SJSA1 (cell line): ENCODE measurements around the gene PAM. TPM values are rescaled to one million over a fixed set of nuclear protein-coding genes. Genes with fewer than 3 reads are reported as not detected.
A peak's percentile ranks its signal among the peaks of the same experiment; 100 is the strongest.
"Not testable (repeated sequence)": the region's sequence is repeated elsewhere in the genome, so short reads cannot be mapped to it uniquely, and the experiment has no call there.

Experiments used
- DNase-seq, 2 experiments: peaks; one replicate each; pipeline ENCODE4 v3.0.0-alpha.2; 2015 to 2020; ENCODE audit warnings: low spot score in 2 of 2, low read depth in 1 of 2
- H3K27ac ChIP-seq: fragments of 250-450 bp; sonication (Bioruptor Pico); 2 replicates; pipeline ENCODE4 v1.5.1; 2020; ENCODE audit warnings: mild to moderate bottlenecking, moderate library complexity
- H3K27me3 ChIP-seq: fragments of 250-450 bp; sonication (Bioruptor Pico); replicated peaks from 2 replicates; pipeline ENCODE4 v1.5.1; 2020; ENCODE audit warnings: mild to moderate bottlenecking, moderate library complexity
- H3K36me3 ChIP-seq: fragments of 250-450 bp; sonication (Bioruptor Pico); 2 replicates; pipeline ENCODE4 v1.5.1; 2020; ENCODE audit warnings: mild to moderate bottlenecking
- H3K4me1 ChIP-seq: fragments of 250-450 bp; sonication (Bioruptor Pico); replicated peaks from 2 replicates; pipeline ENCODE4 v1.6.1; 2021; ENCODE audit warnings: mild to moderate bottlenecking
- H3K4me3 ChIP-seq: fragments of 250-450 bp; sonication (Bioruptor Pico); 2 replicates; pipeline ENCODE4 v1.5.1; 2020; ENCODE audit warnings: mild to moderate bottlenecking
- H3K9me3 ChIP-seq: fragments of 250-450 bp; sonication (Bioruptor Pico); replicated peaks from 2 replicates; pipeline ENCODE4 v1.5.1; 2020; ENCODE audit warnings: mild to moderate bottlenecking
- total RNA-seq: library from RNA; depleted of rRNA; stranded (reverse); fragments of >200 nt; shearing (Covaris generic); gene quantifications from 2 replicates; pipeline ENCODE4 v1.2.3, GENCODE V29; 2014

Gene PAM
- total RNA-seq, 1 experiment from 2014 or later: 420 TPM

DNA sequence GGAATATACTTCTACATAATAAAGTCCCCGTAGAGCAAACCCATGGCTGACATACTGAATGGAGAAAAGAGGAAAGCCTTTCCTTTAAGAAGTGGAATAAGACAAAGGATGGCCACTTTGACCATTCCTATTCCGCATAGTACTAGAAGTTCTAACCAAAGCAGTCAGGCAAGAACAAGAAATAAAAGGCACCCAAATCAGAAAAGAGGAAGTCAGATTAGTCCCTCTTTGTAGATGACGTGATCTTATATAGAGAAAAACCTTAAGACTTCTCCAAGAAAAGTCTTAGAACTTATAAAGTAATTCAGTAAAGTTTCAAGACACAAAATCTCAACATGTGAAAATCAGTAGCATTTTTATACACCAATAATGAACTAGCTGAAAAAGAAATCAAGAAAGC, 231.0 kb downstream of the PAM start:
- no peak for DNase-seq
- peaks cover 3% of the 10 kb centered on the region; the same call in 1 of the 2 replicates for H3K9me3 ChIP-seq
- H3K4me1 ChIP-seq: no peaks in the 10 kb centered on the region
- no peak overlapping the region for H3K4me3 ChIP-seq
- H3K36me3 ChIP-seq: peaks cover 13% of the 10 kb centered on the region
- no peaks in the 10 kb centered on the region for H3K27me3 ChIP-seq
- no peak overlapping the region for H3K27ac ChIP-seq

DNA sequence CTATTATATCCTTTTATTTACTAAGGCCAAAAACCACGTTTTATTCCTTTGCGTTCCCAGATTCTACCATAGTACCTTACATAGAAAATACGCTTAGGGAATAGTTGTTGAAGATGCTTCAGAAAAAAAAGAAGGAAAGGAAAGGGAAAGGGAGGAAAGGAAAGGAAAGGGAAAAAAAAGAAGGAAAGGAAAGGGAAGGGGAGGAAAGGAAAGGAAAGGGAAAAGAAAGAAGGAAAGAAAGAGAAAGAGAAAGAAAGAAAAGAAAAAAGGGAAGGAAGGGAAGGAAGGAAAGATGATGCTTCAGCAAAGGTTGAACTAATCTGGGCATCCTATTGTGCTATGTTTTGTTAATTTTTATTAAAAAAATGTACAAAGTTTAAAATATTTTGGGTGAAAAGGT, 233.4 kb downstream of the PAM start:
- no peaks in the 10 kb centered on the region for H3K27me3 ChIP-seq
- peaks cover 3% of the 10 kb centered on the region; the same call in 1 of the 2 replicates for H3K36me3 ChIP-seq
- no peak for DNase-seq
- no peaks in the 10 kb centered on the region for H3K9me3 ChIP-seq
- H3K27ac ChIP-seq: no peak overlapping the region
- no peak overlapping the region for H3K4me3 ChIP-seq
- no peaks in the 10 kb centered on the region for H3K4me1 ChIP-seq

DNA sequence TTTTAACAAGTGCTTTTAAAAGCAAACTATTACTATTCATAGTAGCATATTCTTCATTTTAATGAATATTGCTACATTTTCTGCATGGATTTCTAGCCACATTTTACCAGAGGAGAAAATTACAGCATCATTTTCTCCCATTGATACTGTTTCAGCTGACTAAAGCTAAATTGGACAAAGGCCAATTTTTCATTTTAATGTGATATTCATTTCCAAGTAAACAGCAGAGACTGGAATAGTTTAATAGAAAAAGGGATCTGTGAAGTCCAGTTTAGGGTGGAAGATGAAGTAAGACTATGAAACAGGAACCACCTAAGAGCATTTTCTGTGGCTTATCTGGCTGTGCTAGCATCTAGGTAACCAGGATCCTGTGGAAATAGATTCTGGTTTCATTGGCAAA, 236.7 kb downstream of the PAM start:
- Histone ChIP-seq H3K4me3 (no peak overlapping the region), H3K4me1 (no peaks in the 10 kb centered on the region), H3K27ac (no peak overlapping the region), H3K27me3 (no peaks in the 10 kb centered on the region), H3K9me3 (no peaks in the 10 kb centered on the region), H3K36me3 (no peaks in the 10 kb centered on the region)
- DNase-seq: no peak

DNA sequence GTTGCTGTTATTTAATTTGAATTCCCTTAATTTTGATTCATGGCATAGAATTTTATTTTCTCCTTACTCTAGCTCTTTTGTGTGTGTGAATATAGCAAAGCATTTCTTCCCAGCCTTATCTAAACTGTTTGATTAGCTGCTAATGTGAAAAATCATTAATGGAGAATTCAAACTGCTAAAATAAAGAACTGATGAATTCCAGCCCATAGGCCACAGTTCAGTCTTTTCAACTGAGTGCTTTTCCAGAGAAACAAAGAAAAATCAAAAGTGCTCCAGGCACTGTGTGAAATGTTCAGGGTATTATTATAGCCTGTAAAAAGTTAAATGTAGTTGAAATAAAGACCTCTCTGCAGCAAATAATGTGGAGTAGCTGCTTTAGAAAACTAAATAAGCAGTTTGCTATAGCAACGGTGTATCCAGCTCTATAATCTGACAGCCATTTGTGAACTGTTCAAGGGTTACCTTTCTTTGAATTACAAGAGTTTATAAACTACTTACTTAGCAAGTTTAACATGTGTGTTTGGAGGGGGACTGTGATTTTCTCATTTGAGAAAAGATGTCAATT, 241.0 kb downstream of the PAM start:
- no peak overlapping the region for H3K27ac ChIP-seq
- no peak overlapping the region for H3K4me3 ChIP-seq
- no peak for DNase-seq
- H3K27me3 ChIP-seq: no peaks in the 10 kb centered on the region
- H3K36me3 ChIP-seq: no peaks in the 10 kb centered on the region
- no peaks in the 10 kb centered on the region for H3K4me1 ChIP-seq
- no peaks in the 10 kb centered on the region for H3K9me3 ChIP-seq

DNA sequence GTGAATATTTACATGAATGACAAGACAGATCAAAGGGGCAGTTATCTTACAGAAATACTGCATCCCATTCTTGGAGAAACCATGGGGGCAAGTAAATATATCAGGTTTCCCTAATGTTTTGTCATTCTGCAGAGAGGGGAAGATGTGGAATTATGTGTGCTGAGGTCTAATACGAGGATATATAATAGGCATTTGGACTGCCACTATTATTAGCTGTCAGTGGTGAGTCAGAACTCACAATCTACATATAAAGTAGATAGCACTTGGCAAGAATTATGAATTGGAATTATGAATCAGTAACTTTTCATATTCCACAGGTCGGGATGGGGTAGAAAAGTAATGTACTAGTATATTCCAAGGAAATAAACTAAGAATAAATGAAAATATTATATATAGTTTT, 243.1 kb downstream of the PAM start:
- no peaks in the 10 kb centered on the region for H3K27me3 ChIP-seq
- no peak overlapping the region for H3K4me3 ChIP-seq
- no peaks in the 10 kb centered on the region for H3K4me1 ChIP-seq
- DNase-seq: no peak
- H3K9me3 ChIP-seq: no peaks in the 10 kb centered on the region
- no peak overlapping the region for H3K27ac ChIP-seq
- H3K36me3 ChIP-seq: peaks cover 3% of the 10 kb centered on the region

DNA sequence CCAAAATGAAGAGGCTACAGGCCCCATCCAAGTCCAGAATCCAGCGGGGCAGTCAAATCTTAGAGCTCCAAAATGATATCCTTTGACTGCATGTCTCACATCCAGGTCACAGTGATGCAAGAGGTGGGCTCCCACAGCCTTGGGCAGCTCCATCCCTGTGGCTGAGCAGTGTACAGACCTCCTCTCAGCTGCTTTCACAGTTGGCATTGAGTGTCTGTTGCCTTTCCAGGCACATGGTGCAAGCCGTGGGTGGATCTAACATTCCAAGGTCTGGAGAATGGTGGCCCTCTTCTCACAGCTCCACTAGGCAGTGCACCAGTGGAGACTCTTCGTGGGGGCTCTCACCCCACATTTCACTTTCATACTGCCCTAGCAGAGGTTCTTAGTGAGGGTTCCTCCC, 244.1 kb downstream of the PAM start:
- Histone ChIP-seq H3K4me1 (no peaks in the 10 kb centered on the region), H3K4me3 (no peak overlapping the region), H3K36me3 (peaks cover 3% of the 10 kb centered on the region), H3K27ac (no peak overlapping the region), H3K27me3 (no peaks in the 10 kb centered on the region), H3K9me3 (no peaks in the 10 kb centered on the region)
- no peak for DNase-seq

DNA sequence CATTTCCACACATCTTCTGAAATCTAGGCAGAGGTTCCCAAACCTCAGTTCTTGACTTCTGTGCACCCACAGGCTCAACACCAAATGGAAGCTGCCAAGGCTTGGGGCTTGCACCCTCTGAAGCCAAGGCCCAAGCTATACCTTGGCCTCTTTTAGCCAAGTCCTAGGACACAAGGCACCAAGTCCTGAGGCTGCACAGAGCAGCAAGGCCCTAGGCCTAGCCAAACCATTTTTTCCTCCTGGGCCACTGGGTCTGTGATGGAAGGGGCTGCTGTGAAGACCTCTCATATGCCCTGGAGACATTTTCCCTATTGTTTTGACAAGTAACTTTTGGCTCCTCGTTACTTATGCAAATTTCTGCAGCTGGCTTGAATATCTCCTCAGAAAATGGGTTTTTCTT, 244.5 kb downstream of the PAM start:
- not testable (repeated sequence) for H3K9me3 ChIP-seq, H3K36me3 ChIP-seq, H3K27me3 ChIP-seq, H3K4me1 ChIP-seq, DNase-seq, H3K27ac ChIP-seq, H3K4me3 ChIP-seq

DNA sequence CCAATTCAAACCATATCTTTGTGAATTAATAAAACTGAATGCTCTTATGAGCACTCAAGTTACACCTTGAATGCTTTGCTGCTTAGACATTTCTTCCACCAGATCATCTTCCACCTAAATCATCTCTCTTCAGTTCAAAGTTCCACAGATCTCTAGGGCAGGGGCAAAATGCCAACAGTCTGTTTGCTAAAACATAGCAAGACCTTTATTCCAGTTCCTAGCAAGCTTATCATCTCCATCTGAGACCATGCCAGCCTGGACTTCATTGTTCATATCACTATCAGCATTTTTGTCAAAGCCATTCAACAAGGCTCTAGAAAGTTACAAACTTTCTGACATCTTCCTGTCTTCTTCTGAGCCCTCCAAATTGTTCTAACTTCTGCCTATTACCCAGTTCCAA, 245.0 kb downstream of the PAM start:
- peaks cover 7% of the 10 kb centered on the region for H3K36me3 ChIP-seq
- no peak for DNase-seq
- H3K9me3 ChIP-seq: no peaks in the 10 kb centered on the region
- no peak overlapping the region for H3K27ac ChIP-seq
- H3K27me3 ChIP-seq: no peaks in the 10 kb centered on the region
- no peak overlapping the region for H3K4me3 ChIP-seq
- no peaks in the 10 kb centered on the region for H3K4me1 ChIP-seq

DNA sequence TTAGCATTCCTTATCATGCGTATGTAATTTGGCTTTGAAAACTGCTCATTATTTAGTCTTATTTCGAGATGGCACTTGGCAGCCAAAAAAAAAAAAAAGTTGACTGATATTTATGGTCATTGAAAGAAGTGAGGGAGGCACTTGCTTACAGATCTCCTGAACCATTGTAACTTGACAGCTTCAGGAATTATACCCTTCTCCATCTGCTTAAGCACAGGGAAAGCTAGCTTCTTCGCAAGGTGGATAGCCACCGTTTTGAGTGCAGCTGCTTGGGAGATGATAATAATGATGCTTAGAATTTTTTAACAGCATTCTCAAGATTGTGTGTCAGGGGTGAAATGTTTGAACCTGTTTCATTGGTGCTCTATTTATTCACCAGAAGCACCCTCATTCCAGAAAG, 248.8 kb downstream of the PAM start:
- H3K27me3 ChIP-seq: no peaks in the 10 kb centered on the region

DNA sequence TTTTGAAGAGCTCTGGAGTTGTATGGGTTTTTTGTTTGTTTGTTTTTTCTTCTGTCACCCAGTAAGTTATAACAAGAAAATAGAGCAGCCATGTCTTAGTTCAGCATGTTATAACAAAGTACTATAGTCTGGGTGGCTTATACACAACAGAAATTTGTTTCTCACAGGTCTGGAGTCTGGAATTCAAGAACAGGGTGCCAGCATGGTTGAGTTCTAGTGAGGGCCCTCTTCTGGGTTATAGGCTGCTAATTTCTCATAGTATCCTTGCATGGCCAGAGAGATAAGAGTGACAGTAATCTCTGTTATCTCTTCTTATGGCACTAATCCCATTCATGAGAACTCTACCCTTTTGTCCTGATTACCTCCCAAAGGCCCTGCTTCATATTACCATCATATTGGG, 250.2 kb downstream of the PAM start:
- no peaks in the 10 kb centered on the region; the same call in 1 of the 2 replicates for H3K4me1 ChIP-seq
- H3K27ac ChIP-seq: no peak overlapping the region
- no peak for DNase-seq
- H3K4me3 ChIP-seq: no peak overlapping the region
- H3K36me3 ChIP-seq: peaks cover 23% of the 10 kb centered on the region
- no peaks in the 10 kb centered on the region for H3K27me3 ChIP-seq
- no peaks in the 10 kb centered on the region for H3K9me3 ChIP-seq

More for the DNA sequence above, 248.8 kb downstream of the PAM start:
- H3K4me1 ChIP-seq: no peaks in the 10 kb centered on the region
- no peak overlapping the region for H3K4me3 ChIP-seq
- no peaks in the 10 kb centered on the region for H3K9me3 ChIP-seq
- peaks cover 16% of the 10 kb centered on the region for H3K36me3 ChIP-seq
- H3K27ac ChIP-seq: no peak overlapping the region
- DNase-seq: no peak

DNA sequence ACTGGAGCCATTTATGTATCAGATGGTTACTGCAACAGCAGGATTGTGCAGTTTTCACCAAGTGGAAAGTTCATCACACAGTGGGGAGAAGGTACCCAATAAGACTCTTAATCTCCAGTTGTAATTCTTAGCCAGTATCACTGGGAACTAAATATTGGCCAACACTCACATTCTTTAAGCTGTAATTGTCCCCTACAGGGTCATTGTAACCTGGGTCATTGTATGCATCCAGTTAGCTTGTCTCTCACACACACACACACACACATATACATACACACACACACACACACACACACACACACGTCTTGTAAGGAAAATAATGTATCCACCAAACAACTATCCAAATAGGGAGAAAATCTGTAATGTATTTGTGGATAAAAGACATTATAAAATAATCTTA, 251.8 kb downstream of the PAM start:
- Histone ChIP-seq H3K27me3 (no peaks in the 10 kb centered on the region), H3K36me3 (peaks cover 33% of the 10 kb centered on the region), H3K4me1 (no peaks in the 10 kb centered on the region; the same call in 1 of the 2 replicates), H3K27ac (no peak overlapping the region), H3K4me3 (no peak overlapping the region), H3K9me3 (no peaks in the 10 kb centered on the region)
- DNase-seq: no peak

DNA sequence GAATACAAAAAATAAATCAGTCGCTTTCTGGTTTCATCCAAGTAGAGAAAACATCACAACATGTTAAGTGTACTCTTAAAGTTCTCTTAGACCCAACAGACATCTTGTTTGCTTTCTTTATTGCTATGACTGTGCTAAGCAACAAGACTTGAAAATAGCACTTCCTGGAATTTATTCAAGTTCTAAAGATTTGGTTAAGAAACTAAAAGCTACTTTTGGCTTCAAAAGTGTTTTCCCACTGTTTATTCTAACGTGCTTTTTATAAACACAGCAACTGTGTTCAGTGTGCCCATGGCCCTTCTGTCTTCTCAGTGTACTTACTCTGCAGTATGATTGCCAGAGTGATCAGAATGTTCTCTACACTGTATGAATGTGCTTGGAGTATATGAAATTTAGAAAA, 255.1 kb downstream of the PAM start:
- no peak overlapping the region for H3K27ac ChIP-seq
- no peaks in the 10 kb centered on the region; the same call in 1 of the 2 replicates for H3K4me1 ChIP-seq
- no peaks in the 10 kb centered on the region for H3K27me3 ChIP-seq
- DNase-seq: peak in 1 of 2 experiments; percentile 21
- no peaks in the 10 kb centered on the region for H3K9me3 ChIP-seq
- H3K4me3 ChIP-seq: no peak overlapping the region
- peaks cover 35% of the 10 kb centered on the region for H3K36me3 ChIP-seq

DNA sequence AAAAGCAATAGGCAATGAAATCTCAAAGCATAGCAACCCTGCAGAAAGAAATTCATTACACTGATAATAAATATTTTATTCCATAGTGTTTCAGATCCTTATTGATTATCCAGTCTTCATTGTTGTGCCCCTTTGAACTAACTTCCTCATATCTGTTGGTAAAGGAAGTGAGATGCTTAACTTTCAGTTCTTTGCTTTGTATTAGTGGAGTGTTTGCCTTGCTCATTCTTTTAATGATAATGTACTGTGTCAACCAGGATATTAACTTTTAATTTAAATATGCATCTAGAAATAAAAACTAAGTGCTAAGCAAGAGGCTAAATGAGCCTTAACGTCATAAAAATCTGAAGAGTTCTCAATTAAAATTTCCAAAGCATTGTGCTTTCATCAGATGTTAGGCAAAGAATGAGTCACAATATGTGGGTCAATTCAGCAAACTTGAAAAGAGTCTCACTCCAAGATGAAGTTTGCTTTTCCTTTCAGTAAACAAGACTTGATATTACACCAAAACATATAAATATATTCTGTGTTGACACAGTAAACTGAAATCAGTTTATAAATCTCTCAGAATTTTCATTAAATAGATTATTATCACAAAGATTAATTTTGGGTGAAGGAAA, 258.9 kb downstream of the PAM start:
- Histone ChIP-seq H3K36me3 (peaks cover 53% of the 10 kb centered on the region), H3K27me3 (no peaks in the 10 kb centered on the region), H3K4me1 (no peaks in the 10 kb centered on the region; the same call in 1 of the 2 replicates), H3K27ac (no peak overlapping the region), H3K9me3 (no peaks in the 10 kb centered on the region), H3K4me3 (no peak overlapping the region)
- no peak for DNase-seq

DNA sequence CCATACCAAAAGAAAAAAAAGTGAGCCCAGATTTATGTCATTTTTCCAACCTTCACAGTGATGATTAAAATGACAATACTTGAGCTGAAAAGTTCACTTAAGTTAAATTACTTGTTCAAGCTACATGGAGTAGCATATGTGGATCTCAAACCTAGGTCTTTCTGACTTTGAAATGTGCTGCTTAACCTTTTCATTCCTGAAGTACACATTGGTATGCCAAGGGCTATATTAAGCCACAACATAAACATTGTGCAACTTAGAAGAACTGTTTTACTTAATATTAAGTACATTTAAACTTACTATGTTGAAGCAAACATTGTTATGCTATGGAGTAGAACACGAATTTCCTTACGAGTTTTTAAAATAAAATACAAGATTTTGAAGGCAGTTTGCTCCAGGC, 259.9 kb downstream of the PAM start:
- Histone ChIP-seq H3K27ac (no peak overlapping the region), H3K27me3 (no peaks in the 10 kb centered on the region), H3K9me3 (no peaks in the 10 kb centered on the region), H3K4me3 (no peak overlapping the region), H3K36me3 (peaks cover 53% of the 10 kb centered on the region), H3K4me1 (no peaks in the 10 kb centered on the region; the same call in 1 of the 2 replicates)
- DNase-seq: no peak

DNA sequence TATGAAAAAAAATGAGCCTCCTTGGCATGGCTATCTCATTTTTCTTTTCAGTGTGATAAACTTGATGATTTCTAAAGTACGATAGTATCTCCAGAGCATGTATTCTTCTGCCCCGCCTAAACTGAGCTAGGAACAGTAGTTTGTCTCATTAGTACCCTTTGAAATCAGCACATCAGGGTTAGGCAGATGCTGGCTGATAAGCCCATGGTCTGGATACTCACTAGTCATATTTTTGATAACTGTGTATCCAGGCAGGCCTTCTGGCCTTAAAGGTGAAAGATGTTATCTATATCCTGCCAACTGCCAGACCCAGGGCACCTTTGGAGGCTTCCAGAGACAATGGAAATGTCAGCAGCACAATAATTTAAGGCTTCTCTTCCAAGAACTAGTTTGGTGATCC, 261.1 kb downstream of the PAM start:
- H3K36me3 ChIP-seq: peaks cover 56% of the 10 kb centered on the region

More for the DNA sequence above, 261.1 kb downstream of the PAM start:
- H3K4me3 ChIP-seq: no peak overlapping the region
- no peaks in the 10 kb centered on the region for H3K9me3 ChIP-seq
- no peaks in the 10 kb centered on the region for H3K4me1 ChIP-seq
- no peak for DNase-seq
- H3K27me3 ChIP-seq: no peaks in the 10 kb centered on the region
- no peak overlapping the region for H3K27ac ChIP-seq
